T-helper 17 cell (primary cell): ENCODE results near the gene PROM2. TPM values are rescaled to one million over a fixed set of nuclear protein-coding genes. Genes with fewer than 3 reads are reported as not detected.

Source experiments
- ATAC-seq: fragments of 150-1000 bp; cut with Tn5 transposase; 2 replicates; pipeline ENCODE4 v1.10.0; 2021; ENCODE audit warnings: mild to moderate bottlenecking, moderate library complexity
- DNase-seq, 3 donors: peaks; one replicate each; pipeline versions ENCODE4 v3.0.0 to v3.0.0-alpha.2; 2020 to 2021
- H3K9me3 ChIP-seq: one replicate; pipeline ENCODE4 v1.7.0; 2013; ENCODE audit warnings: low read length, mild to moderate bottlenecking; ENCODE audit not compliant: control insufficient read depth, poor library complexity, severe bottlenecking
- H3K27ac Mint-ChIP-seq: one replicate; pipeline ENCODE4 v1.8.0; 2022; ENCODE audit warnings: mild to moderate bottlenecking, moderate library complexity, mixed read lengths
- H3K27me3 Mint-ChIP-seq: one replicate; pipeline ENCODE4 v1.8.0; 2022; ENCODE audit warnings: mixed read lengths
- H3K36me3 Mint-ChIP-seq: one replicate; pipeline ENCODE4 v1.8.0; 2022; ENCODE audit warnings: low read depth, mixed read lengths
- H3K4me1 Mint-ChIP-seq: one replicate; pipeline ENCODE4 v1.8.0; 2022; ENCODE audit warnings: mild to moderate bottlenecking, mixed read lengths
- H3K4me3 Mint-ChIP-seq: one replicate; pipeline ENCODE4 v1.8.0; 2022; ENCODE audit warnings: mild to moderate bottlenecking, moderate library complexity, mixed read lengths
- total RNA-seq, 4 donors: library from RNA in 2 of 4; stranded (reverse) in 2 of 4; gene quantifications; one replicate each; pipeline ENCODE4 v1.2.3 and lab custom pipeline; 2022 to 2026

Gene PROM2
- total RNA-seq, 2 donors from 2014 or later, result 0.77 TPM; not detected in 1

DNA sequence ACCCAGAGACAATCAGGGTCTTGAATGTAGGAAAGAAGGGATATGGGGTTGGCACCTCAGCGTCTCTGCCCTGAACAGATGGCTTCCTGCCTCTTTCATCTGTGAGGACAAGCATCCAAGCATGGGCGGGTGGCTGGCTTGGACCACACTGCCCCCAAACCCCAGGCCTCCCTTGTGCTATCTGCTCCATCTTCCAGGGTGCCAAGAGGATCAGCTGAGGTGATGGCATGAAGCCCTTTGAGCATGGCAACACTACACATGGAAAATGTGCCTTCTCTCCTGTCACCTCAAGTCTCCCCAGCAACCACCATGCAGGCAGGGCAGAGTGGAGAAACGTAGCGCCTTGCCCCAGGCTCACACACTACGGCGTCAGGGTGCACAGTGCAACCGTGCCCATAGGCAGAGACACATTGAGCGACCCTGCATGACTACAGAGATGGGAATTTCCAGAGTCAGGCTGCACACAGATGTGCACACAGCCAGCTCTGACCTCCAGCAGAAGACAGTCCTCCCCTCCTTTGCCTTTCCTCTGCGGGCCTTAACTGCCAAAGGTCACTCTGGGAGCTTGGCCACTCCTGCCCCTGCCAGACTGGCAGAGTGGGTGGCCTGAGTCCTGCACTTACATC, 24.4 kb downstream of the PROM2 start:
- Mint-ChIP-seq H3K36me3 (no peaks in the 10 kb centered on the region), H3K4me3 (no peak overlapping the region), H3K27me3 (peaks cover 27% of the 10 kb centered on the region), H3K4me1 (peaks cover 4% of the 10 kb centered on the region), H3K27ac (no peak overlapping the region)
- no peak for DNase-seq
- no peaks in the 10 kb centered on the region for H3K9me3 ChIP-seq
- no peak for ATAC-seq

DNA sequence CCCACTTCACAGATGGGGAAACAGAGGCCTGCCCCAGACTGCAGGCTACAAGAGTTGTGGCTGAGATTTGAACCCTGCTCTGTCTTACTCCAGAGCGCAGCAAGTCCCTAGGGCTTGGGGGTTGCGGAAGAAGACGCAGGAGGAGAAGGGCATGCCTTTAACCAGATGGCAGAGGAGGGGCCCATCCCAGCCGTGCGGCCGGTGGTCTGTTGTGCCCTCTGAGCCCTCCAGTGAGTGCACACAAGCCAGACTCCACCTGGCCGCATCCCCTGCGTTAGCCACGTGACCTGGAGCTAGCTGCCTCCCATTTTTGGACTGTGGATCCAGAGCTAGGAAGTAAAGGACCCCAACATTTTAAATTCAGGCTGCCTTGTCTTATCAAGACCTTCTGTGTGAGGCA, 25.7 kb downstream of the PROM2 start:
- Mint-ChIP-seq H3K4me3 (no peak overlapping the region), H3K36me3 (no peaks in the 10 kb centered on the region), H3K27ac (no peak overlapping the region), H3K27me3 (peaks cover 29% of the 10 kb centered on the region), H3K4me1 (peaks cover 4% of the 10 kb centered on the region)
- DNase-seq (no peak), ATAC-seq (no peak)
- H3K9me3 ChIP-seq, result no peaks in the 10 kb centered on the region

DNA sequence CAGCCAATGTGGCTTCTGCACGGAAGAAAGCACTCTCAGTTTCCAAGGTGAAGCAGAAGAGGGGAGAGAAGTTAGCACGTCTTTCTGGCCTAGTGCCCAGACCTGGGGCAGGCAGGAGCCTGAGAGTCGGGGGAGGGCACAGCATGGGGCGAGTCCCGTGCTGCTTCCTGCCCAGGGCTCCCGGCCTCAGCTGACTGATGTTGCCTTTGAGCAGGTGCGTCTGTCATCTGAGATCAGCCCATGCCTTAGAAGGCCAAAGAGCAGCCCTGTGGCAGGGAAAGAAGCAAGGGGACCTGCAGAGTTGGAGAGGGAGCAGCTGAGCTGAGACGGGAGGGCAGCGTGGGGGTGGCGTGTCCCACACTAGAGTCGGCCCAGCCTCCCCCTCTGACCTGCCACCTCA, 26.2 kb downstream of the PROM2 start:
- peaks cover 4% of the 10 kb centered on the region for H3K4me1 Mint-ChIP-seq
- ATAC-seq (no peak), DNase-seq (no peak)
- peaks cover 29% of the 10 kb centered on the region for H3K27me3 Mint-ChIP-seq
- H3K4me3 Mint-ChIP-seq, result no peak overlapping the region
- no peaks in the 10 kb centered on the region for H3K36me3 Mint-ChIP-seq
- no peak overlapping the region for H3K27ac Mint-ChIP-seq
- H3K9me3 ChIP-seq, result no peaks in the 10 kb centered on the region

DNA sequence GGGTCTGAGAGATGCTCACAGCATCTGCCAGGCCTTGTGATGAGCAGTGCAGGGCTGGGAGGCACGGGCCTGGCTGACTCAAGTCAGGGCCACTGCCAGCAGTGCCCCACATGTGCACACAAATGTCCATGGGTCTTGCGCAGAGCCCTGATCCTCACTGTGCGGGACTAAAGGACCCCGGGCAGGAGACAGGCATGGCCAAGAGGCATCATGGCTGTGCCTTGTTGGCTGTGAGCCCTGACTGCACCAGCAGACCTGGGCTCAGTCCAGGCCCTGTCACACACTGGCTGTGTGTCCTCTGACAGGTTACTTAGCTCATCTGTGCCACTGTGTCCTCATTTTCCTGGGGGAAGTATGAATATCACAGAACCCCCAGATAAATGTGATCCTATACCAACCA, 26.9 kb downstream of the PROM2 start:
- no peak for DNase-seq
- H3K27ac Mint-ChIP-seq, result no peak overlapping the region
- H3K4me1 Mint-ChIP-seq, result peaks cover 5% of the 10 kb centered on the region
- peaks cover 26% of the 10 kb centered on the region for H3K27me3 Mint-ChIP-seq
- no peak overlapping the region for H3K4me3 Mint-ChIP-seq
- no peak for ATAC-seq
- H3K9me3 ChIP-seq, result no peaks in the 10 kb centered on the region
- no peaks in the 10 kb centered on the region for H3K36me3 Mint-ChIP-seq

DNA sequence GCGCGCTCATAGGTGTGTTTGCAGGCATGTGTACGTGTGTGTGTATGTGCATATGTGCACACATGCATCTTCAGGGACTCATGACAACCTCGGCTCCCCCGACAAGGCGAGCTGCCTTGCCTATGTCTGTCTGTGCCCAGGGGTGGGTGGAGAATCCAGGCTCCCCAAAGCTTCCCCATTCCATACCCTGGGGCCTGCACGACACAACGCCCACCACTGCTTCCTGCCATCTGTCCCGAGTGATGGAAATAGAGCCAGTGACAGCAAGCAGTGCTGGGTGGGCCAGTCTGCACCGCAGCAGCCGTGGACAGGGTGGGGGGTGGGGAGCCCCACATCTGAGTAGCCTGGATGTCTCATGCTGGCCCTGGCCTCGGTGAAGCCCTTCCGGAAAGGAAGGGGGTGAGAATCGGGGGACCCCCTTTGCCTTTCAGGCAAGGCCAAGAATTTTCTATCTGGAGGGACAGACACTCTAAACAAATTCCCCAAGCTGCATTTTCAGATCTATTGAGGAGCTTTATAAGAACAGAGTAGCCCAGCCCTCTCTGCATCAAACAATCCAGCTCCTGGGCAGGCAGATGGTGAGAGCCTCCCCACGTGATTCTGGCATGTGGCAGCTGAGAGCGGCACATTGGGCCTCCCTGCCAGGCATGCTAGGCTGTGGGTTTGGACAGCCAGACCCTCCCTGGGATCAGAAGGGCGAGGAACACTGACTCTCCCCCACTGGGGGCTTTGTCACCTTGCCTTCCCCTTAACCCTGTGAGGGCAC, 27.8 kb downstream of the PROM2 start:
- Mint-ChIP-seq H3K4me1 (peaks cover 2% of the 10 kb centered on the region), H3K36me3 (no peaks in the 10 kb centered on the region), H3K27ac (no peak overlapping the region), H3K4me3 (no peak overlapping the region), H3K27me3 (peaks cover 19% of the 10 kb centered on the region)
- no peak for ATAC-seq
- no peaks in the 10 kb centered on the region for H3K9me3 ChIP-seq
- DNase-seq, result no peak

DNA sequence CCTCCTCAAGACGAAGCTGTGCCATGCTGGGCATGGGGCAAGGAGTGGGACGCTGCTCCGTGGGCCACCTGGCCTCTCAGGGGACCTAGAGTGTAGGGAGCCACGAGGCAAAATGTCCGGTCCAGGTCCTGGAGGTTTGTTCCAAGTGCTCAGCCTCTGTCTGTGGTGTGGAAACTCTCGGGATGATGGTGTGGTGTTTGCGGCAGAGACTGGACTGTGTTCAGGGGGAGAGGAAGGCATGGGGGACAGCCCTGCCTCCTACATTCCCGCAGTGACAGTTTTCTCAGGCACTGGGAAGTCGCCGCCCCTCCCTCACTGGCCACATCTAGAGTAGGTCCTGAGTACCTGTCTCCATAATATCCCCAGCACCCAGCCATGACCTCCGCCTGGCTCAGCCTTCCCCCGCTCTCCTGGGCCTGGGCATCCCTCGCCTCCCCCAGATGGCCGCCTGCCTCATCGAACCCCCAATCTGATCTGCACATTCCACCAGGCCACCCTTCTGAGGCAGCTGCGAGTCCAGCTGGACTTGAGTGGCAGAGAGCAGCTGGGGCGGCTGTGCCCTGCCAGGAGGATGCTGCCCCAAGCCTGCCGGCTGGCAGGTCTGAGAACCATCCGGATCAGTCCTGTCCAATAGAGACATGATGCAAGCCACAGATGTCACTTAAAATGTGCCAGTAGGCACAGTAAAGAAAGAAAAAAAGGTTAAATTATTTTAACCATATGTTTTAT, 29.1 kb downstream of the PROM2 start:
- no peak overlapping the region for H3K4me3 Mint-ChIP-seq
- DNase-seq (no peak), ATAC-seq (no peak)
- H3K4me1 Mint-ChIP-seq, result peaks cover 2% of the 10 kb centered on the region
- H3K27ac Mint-ChIP-seq, result no peak overlapping the region
- H3K27me3 Mint-ChIP-seq, result peaks cover 20% of the 10 kb centered on the region
- H3K9me3 ChIP-seq, result no peaks in the 10 kb centered on the region
- H3K36me3 Mint-ChIP-seq, result no peaks in the 10 kb centered on the region

DNA sequence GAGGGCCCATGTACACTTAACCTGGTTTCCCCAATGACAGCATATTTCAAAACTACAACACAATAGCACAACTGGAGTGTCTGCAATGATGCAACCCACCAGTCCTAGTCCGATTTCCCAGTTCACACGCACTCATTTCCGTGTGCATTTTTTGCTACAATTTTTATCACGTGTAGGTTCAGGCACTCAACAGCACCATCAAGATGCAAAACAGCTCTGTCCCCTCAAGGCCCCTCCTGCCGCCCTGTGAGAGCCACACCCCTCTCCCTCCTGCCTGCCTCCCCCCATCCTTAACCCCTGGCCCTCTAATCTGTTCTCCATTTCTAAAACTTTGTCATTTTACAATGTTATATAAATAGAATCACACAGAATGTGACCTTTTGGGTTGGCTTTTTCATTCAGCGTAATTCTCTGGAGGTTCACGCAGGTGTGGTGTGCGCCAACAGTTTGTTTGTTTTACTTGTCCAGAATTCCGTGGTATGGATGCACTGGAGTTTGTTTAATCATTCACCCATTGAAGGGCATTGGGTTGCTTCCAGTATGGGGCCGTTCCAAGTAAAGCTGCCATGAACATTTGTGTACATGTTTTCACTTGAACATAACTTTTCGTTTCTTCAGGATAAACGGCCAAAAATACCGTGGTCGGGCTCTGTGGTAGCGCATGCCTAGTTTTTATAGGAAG, 31.3 kb downstream of the PROM2 start:
- Mint-ChIP-seq H3K4me3 (no peak overlapping the region), H3K27me3 (peaks cover 19% of the 10 kb centered on the region), H3K27ac (no peak overlapping the region), H3K4me1 (peaks cover 4% of the 10 kb centered on the region), H3K36me3 (no peaks in the 10 kb centered on the region)
- no peaks in the 10 kb centered on the region for H3K9me3 ChIP-seq
- ATAC-seq (no peak), DNase-seq (no peak)

DNA sequence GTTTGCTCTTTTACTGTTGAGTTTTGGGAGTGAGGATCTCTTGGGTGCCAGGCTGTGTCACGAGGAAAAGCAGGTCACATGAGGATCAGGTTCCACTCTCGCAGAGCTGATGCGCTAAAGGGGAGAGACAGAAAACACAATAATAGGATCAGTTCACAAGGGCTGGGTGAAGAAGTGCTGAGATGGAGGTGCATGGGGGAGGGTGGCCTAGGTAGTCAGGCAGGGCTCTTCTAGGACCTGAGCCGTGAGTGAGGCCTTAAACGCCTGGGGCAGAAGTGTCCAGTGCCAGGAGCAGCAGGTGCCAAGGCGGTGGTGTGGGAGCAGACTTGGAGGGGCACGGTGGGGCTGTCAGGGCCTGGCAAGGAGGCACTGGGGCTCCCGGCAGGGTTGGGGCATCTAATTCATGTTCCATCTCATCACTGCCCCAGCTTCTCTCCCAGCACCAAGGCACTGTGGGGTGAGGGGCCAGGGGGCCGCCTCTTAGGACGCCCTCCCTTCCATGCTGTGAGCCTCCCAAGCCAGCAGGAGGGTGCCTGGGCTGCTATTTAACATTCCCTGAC, 32.2 kb downstream of the PROM2 start:
- DNase-seq (no peak), ATAC-seq (no peak)
- H3K27me3 Mint-ChIP-seq, result peaks cover 14% of the 10 kb centered on the region
- H3K4me1 Mint-ChIP-seq, result peaks cover 4% of the 10 kb centered on the region
- no peak overlapping the region for H3K4me3 Mint-ChIP-seq
- H3K27ac Mint-ChIP-seq, result no peak overlapping the region
- H3K36me3 Mint-ChIP-seq, result no peaks in the 10 kb centered on the region
- no peaks in the 10 kb centered on the region for H3K9me3 ChIP-seq

DNA sequence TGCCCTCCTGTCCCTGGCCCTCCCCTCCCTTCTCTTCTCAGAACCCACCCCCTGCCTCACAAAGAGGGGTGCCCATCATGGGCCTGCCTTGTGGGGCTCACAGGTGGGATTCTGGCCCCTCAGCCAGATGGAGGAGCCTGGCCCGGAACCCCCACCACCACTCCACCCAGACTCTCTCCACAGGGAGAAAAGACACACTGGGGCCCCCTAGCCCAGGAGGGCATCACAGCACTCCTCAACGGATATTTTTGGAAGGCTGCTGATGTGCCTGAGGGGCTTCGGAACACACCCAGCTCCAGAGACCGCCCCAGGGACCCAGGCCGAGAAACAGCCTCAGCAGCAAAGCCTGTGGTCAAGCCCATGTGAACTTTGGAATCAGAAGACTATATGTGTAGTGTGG, 32.8 kb downstream of the PROM2 start:
- H3K9me3 ChIP-seq, result no peaks in the 10 kb centered on the region
- Mint-ChIP-seq H3K4me3 (no peak overlapping the region), H3K36me3 (no peaks in the 10 kb centered on the region), H3K4me1 (peaks cover 4% of the 10 kb centered on the region), H3K27me3 (peaks cover 14% of the 10 kb centered on the region), H3K27ac (no peak overlapping the region)
- no peak for DNase-seq
- ATAC-seq, result no peak

DNA sequence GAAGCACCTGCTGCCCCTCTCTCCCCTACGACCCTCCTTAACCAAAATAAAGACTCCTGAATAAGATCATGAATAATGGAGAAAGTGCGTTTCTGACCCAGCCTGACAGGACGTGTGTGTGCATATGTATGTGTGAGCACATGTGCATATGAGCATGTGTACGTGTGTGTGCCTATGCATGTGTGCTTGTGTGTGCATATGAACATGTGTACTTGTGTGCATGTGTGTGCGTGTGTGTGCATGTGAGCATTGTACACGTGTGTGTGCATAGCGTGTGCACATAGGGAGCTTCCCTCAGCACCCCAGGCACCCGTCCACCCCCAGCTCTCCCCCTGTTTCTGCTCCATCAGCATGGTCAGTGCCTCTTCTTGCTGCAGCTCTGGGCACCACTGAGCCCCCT, 33.6 kb downstream of the PROM2 start:
- no peak for ATAC-seq
- DNase-seq, result no peak
- H3K9me3 ChIP-seq, result no peaks in the 10 kb centered on the region
- Mint-ChIP-seq H3K4me1 (peaks cover 4% of the 10 kb centered on the region), H3K27me3 (peaks cover 14% of the 10 kb centered on the region), H3K4me3 (no peak overlapping the region), H3K27ac (no peak overlapping the region), H3K36me3 (no peaks in the 10 kb centered on the region)

DNA sequence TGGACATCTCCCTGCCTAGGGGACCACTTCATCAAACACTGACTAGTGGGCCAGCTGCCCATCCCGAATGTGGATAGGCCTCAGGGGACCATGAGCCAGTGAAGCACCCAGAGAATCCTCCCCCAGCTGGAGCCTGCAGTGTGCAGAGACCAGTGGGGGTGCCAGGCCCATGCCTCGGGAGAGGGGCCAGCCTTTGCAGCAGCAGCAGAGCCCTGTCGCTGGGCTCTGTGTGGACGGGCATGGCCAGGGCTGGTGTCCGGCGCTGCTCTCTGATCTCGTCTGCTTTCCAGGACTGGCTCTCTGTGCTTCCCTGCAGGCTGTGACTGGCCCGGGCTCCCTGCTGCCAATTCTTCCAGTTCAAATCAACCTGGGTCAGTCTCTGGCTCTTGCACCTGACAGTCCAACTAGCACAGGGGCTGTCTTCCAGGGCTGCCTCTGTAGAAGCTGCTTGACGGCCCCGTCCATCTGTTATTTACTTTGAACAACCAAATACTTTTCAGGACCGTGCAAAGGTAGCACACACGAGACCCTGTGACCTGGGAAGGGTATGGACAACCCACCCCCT, 34.3 kb downstream of the PROM2 start:
- H3K4me3 Mint-ChIP-seq, result no peak overlapping the region
- no peaks in the 10 kb centered on the region for H3K9me3 ChIP-seq
- H3K4me1 Mint-ChIP-seq, result peaks cover 4% of the 10 kb centered on the region
- no peak for ATAC-seq
- H3K36me3 Mint-ChIP-seq, result no peaks in the 10 kb centered on the region
- H3K27ac Mint-ChIP-seq, result no peak overlapping the region
- no peak for DNase-seq
- H3K27me3 Mint-ChIP-seq, result peaks cover 13% of the 10 kb centered on the region

DNA sequence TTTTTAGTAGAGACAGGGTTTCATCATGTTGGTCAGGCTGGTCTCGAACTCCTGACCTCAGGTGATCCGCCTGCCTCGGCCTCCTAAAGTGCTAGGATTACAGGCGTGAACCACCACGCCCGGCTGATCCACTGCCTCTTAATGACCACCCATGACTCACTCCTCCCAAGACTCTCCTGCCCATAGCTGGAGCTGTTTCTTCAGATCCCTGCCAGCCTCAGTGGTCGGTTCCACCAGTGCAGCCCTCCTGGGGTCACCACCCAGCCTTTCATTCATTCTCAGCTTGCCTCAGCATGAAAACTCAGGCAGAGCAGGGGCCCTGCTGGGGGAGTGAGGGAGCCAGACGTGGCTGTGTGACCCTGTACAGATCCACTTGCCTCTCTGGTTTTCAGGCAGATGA, 35.4 kb downstream of the PROM2 start:
- H3K36me3 Mint-ChIP-seq, result no peaks in the 10 kb centered on the region
- H3K4me1 Mint-ChIP-seq, result peaks cover 4% of the 10 kb centered on the region
- no peak overlapping the region for H3K27ac Mint-ChIP-seq
- ATAC-seq (no peak), DNase-seq (no peak)
- peaks cover 13% of the 10 kb centered on the region for H3K27me3 Mint-ChIP-seq
- no peaks in the 10 kb centered on the region for H3K9me3 ChIP-seq
- no peak overlapping the region for H3K4me3 Mint-ChIP-seq

DNA sequence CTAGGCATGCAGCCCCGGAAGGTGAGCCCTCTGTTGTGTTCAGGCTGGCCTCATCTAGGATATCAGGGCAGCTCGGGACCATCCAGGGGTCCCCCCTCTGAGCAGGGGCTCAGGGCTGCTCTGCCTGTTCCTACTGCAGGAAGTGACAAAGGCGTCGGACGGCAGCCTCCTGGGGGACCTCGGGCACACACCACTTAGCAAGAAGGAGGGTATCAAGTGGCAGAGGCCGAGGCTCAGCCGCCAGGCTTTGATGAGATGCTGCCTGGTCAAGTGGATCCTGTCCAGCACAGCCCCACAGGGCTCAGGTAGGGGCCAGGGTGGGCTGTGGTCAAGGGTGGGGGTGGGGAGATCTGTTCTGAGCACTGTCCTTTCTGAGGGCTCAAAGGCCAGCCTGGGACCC, 36.0 kb downstream of the PROM2 start:
- H3K36me3 Mint-ChIP-seq, result no peaks in the 10 kb centered on the region
- H3K9me3 ChIP-seq, result no peaks in the 10 kb centered on the region
- DNase-seq (no peak), ATAC-seq (no peak)
- no peak overlapping the region for H3K4me3 Mint-ChIP-seq
- no peak overlapping the region for H3K27ac Mint-ChIP-seq
- H3K27me3 Mint-ChIP-seq, result peaks cover 20% of the 10 kb centered on the region
- H3K4me1 Mint-ChIP-seq, result peaks cover 4% of the 10 kb centered on the region
